HG03354 (cell line): ENCODE measurements around the gene APOBEC3H.
A peak's percentile ranks its signal among the peaks of the same experiment; 100 is the strongest.

Experiments used
- ATAC-seq: cut with Tn5 transposase; IDR thresholded peaks from one replicate; pipeline ENCODE4 v1.9.1; 2021; ENCODE audit warnings: mild to moderate bottlenecking; ENCODE audit not compliant: unreplicated experiment, poor library complexity, severe bottlenecking

APOBEC3H gene

DNA sequence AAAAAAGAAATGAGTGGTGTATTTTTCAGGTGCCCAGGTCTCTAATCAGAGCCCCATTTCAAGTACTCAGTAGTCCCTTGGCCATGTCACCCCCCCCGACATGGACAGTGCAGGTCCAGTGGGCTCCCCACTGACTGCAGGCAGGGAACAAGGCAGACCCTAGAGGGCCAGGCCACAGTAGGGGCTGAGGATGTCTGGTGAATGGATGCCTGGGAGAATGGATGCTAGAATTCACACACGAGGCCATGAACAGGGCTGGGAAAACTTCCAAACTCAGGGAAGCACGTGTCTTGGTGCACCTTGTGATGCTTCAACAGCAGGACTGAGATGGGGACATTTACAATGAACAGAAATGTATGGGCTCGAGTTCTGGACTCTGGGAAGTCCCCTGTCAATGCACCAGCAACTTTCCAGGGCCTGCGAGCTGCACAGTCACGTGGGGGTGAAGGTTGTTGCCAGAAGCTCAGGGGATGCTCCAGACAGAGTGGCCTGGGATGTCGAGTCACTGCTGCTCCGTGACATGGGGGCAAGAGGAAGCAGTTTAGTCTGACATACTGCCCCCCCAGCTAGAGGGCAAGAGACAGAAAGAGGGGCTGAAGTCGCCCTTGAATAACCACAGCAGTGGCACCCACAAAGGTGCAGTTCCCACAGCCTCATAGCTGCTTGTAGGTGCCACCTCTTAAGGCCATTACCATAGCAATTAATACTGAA, 16.8 kb upstream of the APOBEC3H start:
- ATAC-seq = no peak

DNA sequence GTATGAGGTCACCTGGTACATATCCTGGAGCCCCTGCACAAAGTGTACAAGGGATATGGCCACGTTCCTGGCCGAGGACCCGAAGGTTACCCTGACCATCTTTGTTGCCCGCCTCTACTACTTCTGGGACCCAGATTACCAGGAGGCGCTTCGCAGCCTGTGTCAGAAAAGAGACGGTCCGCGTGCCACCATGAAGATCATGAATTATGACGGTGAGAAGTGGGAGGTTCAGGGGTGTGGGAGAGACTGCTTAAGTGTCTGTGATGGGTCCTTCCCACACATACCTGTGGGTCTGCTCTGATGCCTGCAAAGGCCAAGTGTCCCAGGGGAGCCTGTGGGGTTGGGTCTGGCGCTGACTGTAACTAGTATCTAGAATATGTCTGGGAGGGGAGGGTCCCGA, 16.0 kb upstream of the APOBEC3H start:
- ATAC-seq = no peak

DNA sequence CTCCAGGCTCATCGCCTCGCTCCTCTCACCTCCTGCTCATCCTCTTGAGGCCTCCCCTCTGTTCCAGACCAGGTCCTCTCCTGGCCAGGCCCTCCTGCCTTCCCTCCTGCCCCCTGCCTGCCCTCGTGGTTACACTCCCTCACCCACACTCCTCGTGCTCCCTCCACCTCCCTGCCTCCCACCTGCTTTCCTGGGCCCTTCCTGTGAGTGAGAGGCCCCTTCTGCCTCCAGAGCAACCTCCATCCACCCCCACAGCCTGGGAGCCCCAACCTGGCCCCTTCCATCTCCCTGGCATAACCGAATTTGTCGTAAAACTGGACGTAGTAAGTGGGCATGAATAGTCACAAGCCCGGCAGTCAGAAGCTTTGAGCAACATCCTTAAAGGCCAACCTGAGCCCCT, 15.4 kb upstream of the APOBEC3H start:
- ATAC-seq = no peak

DNA sequence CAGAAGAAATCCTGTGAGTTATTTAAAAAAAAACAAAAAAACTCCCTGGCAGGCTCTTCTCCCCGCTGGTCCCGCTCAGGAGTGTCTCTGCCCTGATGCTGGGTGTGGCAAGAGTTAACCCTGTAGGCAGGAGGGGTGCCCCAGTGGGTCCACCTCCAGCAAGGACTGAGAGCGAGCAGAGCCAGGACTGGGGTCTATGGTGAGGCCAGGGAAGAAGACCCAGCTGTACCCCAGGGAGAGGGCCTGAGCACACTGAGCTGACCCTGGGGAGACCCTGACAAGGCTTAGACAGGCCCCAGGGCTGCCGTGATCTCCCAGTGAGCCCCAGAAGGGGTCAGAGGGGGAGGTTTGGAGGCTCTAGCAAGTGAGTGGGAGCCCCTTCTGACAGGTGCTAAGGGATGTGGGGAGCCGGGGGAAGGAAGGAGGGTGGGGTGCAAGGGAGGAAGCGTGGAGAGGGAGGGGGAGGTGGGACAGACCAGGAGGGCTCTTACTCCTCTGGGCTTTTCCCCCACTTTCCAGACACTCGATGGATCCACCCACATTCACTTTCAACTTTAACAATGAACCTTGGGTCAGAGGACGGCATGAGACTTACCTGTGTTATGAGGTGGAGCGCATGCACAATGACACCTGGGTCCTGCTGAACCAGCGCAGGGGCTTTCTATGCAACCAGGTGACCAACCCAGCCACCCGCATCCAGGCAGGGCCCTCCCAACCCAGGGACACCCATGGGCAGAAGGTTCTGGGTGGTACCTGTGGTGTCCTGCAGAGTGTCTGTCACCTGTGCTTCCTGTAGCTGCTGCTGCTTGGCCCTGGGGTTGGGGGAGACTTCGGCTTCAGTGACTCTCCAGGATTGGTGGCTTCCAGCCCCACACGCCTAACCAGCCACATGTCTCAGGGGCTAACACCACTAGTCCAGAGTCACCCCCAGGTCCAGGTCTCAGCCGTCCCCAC, 13.6 kb upstream of the APOBEC3H start:
- no peak for ATAC-seq

DNA sequence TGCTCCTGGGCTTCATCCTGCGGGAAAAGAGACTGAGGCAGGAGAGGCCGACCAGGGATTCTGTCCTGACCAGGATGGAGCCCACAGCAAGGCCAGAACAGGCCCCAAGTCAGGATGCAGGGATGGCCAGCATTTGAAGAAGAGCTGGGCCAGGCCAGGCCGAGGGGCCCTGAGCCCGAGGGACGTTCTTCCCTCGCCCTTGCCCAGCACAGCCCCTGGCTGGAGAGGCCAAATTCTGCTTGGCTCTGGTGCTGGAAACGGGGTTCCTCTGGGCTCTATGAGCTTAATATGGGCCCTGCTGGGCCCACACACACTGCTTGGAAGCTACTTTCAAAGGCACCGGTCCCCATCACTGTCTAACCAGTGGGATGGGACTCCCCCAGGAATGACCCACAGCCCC, 12.4 kb upstream of the APOBEC3H start:
- ATAC-seq = no peak

DNA sequence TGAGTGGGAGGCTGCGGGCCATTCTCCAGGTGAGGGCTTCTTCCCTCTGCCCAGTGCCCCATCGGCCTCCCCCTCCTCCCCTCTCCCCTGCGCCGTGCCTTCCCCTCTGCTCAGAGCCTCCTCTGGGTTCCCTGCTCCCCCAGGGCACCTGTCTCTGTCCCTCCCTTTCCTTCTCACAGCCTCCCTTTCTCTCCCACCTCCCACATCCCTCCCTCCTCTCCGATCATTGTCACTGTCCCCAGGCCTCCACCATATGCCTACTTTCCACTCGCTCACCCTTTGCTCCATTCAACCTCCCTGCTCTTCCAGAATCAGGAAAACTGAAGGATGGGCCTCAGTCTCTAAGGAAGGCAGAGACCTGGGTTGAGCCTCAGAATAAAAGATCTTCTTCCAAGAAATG, 9.9 kb upstream of the APOBEC3H start:
- no peak for ATAC-seq

DNA sequence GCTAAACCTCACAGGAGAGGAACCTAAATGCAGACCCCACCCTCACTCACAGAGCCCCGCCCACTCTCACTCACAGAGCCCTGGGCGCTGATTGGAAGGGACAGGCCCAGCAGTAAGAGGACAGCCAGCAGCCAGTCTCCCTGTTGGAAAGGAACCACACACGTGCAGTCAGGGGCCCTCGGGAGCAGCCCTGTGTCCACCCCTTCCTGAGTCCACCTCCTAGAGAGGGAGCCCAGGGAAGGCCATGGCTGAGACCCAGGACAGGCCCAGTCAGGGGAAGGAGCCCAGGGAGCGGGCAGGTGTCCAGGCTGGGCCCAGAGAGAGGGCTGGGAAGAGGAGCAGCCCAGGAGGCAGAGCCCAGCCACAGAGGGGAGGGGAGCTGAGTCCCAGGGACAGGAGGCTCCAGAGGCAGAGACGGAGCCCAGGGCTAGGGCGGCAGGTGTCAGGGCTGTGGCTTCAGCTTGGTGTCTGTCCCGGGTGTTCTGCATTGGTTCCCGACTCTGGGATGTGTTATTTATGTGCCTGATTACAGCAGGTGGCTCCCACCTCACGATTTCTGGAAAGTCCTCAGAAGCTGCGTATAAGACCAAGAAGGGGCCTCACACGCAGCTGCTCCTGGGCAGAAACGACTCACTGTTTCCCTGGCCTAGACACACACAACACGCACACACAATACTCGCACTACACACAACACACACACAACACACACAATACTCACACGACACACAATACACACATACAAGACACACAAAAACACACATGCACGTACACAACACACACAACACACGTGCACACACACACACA, 9.0 kb upstream of the APOBEC3H start:
- no peak for ATAC-seq

DNA sequence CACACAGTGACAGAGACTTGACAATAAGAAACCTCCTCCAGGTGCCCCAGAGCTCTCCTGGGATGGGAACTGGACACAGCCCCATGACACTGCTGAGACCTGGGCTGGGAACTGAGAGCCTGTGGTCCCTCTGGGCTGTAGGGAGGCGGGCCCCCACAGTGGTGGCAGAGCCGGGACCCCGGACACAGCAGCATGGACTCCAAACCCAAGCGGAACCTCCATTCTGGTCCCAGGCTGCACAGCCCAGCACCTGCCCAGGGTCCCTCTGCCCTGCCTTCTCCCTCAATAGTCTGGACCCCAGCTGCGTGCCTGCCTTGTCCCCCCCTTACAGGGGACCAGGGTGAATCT, 8.4 kb upstream of the APOBEC3H start:
- ATAC-seq = no peak

DNA sequence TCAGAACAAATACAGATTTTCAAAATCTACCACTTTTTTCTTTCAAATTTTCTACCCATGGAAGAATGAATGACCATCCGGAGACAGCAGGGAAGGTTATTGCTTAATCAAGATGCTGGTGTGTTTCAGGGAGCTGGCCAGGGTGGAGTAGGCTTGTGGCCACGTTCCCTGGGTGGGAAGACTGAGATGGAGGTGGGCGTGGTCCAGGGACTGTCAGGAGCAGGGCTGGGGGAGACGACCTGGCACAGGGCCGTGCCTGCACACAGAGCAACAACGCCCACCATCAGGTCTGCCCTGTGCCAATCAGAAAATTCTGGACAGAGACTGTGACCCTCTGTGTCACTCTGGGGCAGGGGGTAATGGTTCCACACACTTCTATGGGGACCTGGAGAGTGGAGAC, 7.1 kb upstream of the APOBEC3H start:
- ATAC-seq = no peak

DNA sequence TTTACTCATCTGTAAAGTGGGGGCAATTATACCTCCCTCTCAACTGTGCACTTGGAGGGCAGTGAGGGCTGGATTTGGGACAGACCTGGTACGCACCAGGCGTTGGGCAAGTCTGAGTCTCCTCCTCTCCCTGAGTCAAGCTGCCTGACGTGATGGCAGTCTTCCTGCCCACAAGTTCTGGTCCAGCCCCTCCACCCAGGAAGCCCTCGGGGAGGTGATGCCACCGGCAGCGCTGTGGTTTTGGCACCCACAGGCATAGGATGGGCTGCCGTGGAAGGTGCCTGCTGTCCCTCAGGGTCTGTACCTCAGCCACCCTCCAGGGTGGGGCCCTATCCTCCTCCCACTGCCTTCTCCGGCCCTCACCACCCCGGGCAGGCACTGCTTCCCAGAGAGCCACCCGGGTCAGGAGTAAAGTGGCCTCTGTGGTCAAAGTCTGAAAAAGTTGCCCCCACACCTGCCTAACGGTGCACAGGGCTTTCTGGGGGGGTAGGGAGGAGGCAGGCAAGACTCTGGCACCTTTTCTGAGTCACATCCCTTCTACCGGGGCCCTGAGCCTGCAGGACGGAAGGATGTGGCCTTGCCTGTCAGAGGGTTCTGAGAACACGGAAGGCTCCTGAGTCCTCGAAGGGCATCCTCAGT, 6.5 kb upstream of the APOBEC3H start:
- no peak for ATAC-seq

DNA sequence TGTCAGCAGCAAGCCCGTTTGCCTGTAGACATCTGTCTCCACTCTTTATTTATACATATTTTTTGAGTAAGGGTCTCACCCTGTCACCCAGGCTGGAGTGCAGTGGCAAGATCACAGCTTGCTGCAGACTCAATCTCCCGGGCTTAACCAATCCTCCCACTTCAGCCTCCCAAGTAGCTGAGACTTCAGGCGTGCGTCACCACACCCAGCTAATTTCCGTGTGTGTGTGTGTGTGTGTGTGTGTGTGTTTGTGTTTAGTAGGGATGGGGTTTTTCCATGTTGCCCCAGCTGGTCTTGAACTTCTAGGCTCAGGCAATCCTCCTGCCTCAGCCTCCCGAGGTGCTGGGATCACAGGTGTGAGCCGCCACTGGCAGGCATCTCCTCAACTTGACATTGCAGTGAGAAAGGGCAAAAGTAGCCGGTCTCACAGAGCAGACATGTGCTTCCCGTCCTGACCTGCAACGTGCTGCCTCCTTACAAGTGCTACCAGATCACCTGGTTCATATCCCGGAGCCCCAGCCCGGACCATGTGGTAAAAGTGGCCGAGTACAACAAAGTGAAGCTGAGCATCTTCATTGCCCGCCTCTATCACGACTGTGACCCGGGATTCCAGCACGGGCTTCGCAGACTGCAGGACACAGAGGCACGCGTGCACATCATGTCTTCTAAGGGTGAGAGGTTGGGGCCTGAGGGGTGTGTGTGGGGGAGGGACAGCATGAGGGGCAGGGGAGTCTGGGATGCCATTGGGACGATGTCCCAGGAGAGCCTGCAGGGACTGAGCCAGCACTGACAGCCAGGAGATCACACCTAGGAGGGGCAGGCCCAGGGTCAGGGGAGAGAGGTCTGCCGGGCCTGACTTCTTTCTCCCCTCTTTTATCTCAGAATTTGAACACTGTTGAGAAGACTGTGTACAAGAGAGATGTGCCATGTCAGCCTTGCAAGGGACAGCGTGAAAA, 5.6 kb upstream of the APOBEC3H start:
- no peak for ATAC-seq

DNA sequence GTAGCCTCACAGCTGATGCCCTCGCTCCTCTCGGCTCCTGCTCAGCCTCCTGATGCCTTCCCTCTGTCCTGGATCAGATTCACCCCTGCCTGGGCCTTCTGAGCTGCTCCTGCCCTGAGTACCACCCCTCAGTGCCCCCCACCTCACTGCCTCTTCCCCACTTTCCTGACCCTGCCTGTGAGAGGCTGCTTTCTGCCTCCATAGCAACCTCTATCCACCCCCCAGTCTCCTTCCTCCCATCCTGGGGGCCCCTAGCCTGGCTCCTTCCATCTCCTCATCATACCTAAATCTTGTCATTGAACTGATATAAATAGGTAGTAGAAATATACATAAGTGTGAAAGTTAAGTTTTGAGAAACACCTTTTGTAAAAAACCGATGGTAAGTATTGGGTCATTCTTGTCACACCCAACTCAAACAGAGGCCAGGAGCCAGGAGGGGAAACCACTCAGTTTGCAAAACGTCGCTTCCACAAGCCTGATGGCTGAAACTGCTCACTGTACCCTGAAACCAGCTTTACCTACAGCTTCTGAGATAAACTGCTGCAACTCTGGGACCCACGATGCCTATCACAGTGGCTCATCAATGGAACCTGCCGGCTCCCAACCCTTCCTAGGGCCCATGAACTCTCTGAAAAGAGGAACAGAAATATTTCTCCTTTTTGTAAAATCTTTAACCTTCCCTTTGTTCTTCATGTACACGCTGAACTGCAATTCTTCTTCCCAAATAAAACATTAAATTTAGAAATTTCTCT, 4.8 kb upstream of the APOBEC3H start:
- no peak for ATAC-seq

DNA sequence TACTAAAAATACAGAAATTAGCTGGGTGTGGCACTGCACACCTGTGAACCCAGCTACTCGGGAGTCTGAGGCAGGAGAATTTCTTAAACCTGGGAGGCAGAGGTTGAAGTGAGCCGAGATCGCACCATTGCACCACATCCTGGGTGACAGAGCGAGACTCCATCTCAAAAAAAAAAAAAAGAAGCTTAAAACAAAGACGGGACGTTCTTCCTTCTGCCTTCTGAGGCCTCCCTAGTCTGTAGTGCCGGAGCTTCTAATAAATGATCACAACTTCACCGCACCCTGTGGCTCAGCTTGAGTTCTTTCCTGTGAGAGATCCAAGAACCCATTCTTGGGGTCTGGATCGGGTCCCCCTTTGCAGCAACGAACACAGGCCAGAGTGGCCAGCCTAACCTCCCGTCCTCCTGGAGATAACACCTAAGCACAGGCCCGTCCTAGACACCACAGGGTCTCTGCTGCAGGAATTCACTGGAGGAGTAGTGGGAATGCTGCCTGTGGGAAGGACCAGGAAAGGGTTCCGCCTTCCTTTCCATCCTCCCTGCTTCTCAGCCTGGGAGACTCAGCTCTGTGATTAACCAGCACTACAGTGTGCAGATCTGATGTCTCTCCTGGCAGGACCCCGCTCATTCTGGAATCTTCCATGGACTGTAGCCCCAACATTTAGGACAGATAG, 2.2 kb upstream of the APOBEC3H start:
- no peak for ATAC-seq

DNA sequence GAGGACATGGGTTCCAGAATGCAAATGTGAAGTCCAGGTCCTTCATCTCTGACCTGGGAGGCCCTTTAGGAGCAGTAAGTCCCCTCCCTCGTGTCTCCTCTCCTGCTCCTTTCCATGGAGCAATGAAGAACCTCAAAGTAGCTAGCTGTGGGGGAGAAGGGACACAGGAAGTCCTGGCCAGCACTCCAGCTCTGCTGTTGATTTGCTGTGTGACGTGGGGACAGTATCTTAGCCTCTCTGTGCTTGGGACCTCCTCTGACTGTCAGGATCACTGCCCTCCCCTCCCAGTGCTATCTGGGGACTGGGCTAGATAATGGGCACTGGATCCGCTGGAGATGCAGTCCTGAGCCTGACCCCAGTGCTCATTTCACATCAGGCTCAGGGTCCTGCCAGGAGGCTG, 1.1 kb upstream of the APOBEC3H start:
- no peak for ATAC-seq

DNA sequence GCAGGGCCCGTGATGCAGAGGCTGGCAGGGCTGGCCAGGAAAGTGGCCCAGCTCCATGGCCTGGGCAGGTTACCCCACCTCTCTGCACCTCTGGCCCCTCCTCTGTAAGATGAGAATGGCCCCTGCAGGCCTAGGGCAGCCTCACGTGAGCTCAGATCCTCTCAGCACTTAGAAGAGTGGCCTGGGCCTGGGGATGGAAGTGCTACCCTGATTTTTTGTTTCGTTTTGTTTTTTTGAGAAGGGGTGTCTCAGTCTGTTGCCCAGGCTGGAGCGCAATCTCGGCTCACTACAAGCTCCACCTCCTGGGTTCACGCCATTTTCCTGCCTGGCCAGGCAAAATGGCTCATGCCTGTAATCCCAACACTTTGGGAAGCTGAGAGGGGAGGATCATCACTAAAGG, 982 bp downstream of the APOBEC3H start:
- ATAC-seq = peak; percentile 39

DNA sequence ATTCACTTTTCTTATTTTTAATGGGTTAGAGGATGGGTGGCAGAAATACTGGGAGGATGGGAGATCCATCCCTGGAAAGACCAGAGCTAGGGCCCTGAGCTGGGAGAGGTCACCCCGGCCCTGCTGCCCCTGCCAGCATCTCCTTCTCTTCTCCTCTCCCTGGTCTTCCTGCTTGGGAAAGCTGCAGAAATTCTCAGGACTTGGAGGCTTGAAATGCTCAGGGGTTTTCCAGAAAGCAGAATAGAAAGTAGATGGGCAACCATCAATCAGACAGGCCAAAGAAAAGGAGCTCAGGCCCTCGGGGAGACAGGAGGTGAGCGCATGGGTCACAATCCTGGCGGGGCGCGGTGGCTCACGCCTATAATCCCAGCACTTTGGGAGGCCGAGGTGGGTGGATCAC, 1.5 kb downstream of the APOBEC3H start:
- ATAC-seq = no peak

DNA sequence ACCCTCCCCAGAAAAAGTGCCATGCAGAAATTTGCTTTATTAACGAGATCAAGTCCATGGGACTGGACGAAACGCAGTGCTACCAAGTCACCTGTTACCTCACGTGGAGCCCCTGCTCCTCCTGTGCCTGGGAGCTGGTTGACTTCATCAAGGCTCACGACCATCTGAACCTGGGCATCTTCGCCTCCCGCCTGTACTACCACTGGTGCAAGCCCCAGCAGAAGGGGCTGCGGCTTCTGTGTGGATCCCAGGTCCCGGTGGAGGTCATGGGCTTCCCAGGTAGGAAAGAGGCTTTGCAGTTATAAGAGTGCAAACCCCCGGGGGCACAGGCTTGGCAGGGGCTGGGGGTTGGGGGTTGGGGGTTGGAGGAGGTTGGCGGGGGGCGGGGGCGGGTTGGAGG, 4.2 kb downstream of the APOBEC3H start:
- no peak for ATAC-seq

DNA sequence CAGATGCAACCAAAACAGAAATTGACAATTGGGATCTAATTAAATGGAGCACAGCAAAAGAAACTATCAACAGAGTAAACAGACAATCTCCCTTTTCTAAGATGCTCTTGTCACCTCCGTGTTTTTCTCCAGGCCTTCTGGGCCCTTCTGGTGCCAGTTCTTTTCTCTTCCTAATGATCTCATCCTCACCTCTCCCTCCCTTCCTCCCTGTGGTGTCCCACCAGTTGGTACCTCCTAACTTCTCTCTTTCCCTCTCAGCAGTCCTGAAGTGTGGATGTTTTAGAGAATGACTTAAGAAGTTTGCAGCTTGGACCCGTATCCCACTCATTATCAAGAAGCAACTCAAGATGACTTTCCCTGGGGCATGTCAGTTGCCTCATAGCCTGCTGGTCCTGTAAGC, 6.4 kb downstream of the APOBEC3H start:
- no peak for ATAC-seq
